ENCODE results near the gene FAXDC2.

- TF ChIP-seq CTCF (IDR thresholded peaks at IDR 0.05) (no peak), POLR2A (IDR thresholded peaks at IDR 0.05) (no peak)
Observed at GRCh38 chr5:154834053-154834452, 16.4 kb downstream of the FAXDC2 start.
